Activated CD4-positive, alpha-beta T cell treated with anti-CD3 and anti-CD28 coated beads for 1 hour (primary cell): Measurements from ENCODE around the gene LMCD1.

ENCODE experiments used
- DNase-seq: peaks from one replicate; pipeline ENCODE4 v3.0.0-alpha.2; 2020

LMCD1 gene, protein sequence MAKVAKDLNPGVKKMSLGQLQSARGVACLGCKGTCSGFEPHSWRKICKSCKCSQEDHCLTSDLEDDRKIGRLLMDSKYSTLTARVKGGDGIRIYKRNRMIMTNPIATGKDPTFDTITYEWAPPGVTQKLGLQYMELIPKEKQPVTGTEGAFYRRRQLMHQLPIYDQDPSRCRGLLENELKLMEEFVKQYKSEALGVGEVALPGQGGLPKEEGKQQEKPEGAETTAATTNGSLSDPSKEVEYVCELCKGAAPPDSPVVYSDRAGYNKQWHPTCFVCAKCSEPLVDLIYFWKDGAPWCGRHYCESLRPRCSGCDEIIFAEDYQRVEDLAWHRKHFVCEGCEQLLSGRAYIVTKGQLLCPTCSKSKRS

DNA sequence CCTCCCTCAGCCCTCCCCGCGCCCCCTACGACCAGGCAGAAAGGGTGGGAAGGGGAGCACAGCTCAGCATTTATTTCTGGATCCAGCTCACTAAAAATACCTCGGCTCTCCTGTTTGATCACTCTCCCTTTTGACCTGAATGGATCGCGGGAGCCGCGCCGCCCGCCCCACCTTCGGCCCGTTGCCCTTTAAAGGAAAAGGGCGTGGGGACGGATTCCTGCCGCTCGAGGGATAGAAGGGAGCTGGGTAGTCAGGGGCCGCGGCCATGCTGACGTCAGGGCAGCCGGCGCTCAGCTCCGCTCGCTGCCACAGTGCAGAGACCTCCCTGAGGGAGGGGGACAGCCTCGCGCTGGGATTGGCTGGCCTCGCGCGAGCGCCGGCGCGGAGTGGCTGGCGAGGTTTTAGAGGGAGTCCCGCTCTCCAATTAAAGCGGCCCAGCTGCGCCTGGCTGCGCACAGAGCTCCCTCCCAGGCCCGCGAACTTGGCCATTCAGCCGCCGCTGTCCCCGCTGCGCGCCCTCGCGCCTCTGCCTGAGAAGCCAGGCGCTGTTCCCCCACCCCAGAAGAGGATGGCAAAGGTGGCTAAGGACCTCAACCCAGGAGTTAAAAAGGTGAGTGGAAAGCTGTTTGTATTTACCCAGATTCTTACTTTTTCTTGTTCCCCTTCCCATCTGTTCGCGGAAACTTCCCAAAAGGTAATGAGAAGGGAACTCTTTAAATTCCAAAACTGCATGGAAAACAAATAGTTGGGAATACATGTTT lies at the start of gene LMCD1:
TSS of gene LMCD1 (plus strand) at position 453 of the 761 bp plus-strand sequence. CDS start at position 569, 116 bp downstream.
- DNase-seq: peak; percentile 73

DNA sequence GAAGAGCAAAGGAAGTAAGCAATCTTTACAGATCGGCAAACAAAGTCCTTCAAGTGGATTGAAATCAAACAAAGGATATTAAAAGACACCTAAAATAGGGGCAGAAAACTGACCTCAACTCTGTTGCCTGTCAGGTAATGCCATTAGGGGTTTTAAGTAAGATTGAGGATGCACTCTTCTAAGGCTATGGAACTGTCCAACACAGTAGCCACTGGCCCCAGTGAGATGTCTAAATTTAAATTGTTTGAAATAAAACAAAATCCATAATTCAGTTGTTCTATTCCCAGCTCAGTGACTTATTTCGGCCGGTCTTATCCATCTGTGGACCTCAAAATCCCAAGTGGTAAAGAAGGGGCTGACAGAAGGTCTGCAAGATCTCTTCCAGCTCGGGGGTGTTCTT lies 49.5 kb upstream of the LMCD1 start:
- DNase-seq: no peak

DNA sequence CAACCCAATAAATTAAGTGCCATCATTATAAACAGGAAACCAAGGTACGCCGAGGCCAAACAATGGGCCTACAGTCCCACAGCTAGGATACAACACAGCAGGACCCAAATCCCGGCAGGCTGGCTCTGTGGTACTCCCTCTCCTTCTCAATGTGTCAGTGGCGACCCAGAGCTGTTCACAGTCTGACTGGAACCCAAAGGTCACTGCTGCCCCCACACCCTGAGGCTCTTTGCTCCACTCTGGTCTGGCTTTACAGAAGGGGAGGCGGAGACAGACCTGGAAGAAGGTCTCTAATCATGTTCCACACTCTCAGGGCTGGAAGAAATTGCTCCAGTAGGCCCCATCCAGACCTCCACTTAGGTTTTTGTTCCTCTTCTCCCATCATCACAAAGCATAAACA lies 48.5 kb upstream of the LMCD1 start:
- no peak for DNase-seq

DNA sequence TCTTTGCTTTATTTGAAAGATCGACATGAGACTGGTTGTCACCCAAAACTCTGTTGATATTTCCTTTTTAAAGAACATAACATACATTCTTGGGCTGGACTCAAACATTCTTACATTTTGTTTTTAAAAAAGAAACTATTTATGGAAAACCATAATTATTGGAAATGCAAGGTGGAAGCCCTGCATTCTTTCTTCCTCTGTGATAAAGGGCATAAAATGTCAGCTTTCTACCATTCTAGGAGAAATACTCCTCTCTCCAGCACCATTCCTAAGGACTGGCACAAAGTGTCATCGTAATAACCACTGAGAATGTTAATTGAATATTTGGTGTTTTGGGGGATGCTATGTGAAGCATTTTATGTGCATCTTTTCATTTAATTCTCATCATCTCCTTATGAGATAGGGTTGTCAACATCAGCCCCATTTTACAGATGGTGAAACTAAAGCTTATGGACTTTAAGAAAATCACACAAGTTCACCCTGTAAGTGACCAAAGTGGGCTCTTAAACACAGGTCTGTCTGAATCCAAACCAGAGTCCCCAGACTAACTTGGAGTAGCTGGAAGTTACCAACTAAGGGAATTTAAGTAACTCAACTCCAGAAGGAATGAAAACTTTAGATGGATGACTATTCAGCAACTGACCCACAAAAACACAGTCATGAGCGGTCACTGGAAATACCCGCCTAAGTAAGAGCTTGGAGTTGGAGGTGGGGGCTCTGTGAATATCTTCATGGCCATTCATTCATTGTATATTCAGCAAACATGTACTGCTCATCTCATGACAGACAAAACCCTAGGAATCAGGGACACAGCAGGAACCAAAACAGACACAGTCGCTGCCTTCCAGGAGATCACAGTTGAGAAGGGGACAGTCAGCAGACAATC lies 45.9 kb upstream of the LMCD1 start:
- DNase-seq: no peak

DNA sequence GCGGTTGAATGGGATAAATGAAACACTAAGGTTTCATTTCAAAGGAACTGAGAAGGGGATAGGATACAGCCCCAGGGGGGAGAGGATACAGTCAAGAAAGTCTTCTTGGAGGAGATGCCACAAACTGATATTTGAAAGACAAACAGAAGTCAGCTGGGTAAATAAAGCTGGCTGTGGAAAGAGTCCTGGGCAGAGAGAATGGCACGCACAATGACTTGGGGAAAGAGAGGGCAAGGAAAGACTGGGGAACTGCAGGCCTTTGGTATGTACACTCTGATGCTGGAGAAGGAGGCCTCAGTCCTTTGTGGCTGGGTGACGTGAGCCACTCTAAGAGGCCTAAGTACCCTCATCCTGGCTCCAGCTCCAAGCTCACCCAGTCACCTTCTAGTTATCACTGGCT lies 45.2 kb upstream of the LMCD1 start:
- DNase-seq: no peak

DNA sequence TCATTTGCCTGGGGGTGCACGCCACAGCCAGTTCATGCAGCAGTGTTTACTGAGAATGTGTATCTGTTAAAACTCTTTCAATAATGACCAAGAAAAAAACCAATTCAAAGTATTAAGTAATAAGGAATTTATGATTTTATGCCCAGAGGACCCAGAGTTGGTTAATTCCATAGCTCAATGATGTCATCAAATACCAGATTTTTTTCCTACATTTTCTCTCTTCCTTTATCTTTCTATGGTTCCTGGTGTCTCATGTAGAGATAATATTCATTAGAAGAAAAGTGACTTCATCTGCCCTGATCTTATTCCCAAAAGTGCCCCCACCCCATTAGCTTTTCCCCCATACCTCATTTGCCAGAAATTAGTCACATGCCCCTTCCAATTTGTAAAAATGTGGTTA lies 44.6 kb upstream of the LMCD1 start:
- no peak for DNase-seq

DNA sequence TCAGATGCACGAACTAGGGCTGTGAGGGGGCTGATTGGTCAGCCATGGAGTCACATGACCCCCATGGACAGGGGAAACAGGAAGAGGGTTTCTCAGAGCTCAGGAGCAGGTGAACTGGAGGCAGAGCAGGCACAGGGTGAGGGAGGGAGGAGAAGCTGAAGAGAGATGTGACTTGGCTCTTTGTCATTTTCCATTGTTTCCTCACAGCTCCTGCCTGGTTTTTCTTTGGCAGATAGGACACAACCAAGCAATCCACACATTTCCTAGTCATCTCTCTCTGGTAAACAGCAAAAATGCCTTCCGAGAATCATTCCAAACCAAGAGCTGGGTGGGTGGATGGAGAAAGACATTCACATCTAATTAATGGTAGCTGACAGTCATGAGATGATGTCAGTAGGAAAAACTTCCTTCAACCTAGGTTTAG lies 43.4 kb upstream of the LMCD1 start:
- no peak for DNase-seq

DNA sequence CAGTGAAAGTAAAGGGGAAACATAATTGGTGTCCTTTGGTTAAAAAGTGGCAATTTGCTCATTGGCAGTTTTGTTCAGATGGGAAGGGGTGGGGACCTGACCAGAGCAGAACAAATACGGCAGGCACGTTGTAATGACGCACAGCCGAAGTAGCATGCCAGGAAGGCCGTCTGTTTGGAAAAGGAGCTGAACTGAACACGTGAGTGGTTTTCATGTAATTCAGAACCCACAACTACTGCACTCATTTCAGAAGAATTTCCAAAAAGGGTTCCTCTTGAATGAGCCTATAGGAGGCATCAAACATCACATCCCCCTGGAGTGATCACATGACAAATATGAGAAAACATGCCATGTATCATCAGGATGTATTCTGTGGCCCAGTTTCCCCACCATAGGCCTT lies 42.9 kb upstream of the LMCD1 start:
- DNase-seq: no peak

DNA sequence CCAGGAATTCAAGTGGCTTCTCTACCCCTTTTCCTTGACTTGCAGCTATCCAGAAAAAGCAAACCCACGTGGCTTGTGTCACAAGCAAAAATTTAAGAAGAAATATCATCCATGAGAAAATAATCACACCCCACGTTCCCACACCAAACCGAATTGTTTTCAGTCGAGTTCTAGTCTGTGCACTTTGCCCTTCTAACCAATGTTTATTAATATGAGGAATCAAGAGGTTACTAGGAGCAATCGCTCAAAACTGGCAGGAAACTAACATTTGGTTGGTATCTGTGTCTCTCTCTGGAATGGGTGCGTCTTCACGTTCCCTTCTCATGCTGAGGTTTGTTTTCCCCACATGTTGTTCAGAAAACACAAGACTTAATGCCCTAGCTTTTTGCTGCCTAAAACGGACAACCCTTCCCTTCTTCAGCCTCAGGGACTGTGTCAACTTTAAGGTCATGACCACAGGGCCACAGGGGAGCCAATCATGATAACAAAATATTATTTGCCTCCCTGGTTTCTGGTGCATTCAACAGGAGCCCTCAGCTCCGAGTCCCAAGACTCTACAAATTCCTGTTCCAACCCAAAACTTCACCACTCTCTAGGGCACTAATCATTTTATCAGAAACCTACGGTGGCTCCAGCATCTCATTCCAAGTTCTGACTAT lies 41.4 kb upstream of the LMCD1 start:
- no peak for DNase-seq

DNA sequence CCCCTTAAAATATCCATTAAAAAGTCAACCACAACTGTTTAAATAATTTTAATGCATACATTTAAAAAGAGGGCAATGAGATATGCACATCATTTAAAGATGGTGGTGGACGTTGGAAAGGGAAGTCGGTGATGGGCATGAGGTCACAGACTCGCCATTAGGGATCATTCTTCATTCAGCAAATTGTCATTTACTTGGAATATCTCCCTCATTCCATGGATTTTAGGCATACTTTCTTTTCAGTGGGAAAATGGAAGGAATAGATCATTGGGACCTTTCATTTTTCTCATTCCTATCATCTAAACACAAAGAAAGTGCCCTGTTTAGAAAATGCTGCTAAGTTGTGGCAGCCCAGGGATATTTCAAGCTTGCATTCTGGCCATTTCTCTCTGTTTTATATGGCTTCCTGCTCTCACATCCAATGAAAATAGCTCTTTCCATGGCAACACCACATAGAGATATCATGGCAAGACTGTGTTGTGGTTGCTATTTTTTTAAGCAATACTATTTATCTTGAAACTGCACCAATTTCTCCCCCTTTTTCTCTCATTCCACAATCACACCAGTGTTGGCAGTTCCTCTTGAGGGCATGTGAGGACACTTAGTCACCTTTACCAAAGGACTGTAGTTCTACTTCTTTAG lies 40.7 kb upstream of the LMCD1 start:
- DNase-seq: no peak

DNA sequence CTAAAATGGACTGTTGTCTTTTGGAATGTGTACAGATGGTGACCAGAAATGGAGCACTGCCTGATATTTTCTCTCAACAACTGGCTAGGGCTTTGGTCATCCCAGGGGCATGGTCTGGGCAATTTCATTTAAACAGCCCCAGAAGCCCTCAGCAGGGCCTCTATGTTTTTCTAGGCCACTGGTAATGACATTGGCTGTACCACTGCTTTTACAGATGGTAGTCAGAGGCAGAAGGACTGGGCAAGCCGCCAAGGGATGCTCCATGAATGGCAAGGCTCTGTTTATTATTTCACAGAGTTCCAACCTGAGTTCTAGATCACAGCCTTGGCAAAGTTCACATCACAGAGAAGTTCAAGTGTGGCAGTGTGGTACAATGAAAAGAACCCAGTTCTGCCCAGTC lies 37.0 kb upstream of the LMCD1 start:
- no peak for DNase-seq

DNA sequence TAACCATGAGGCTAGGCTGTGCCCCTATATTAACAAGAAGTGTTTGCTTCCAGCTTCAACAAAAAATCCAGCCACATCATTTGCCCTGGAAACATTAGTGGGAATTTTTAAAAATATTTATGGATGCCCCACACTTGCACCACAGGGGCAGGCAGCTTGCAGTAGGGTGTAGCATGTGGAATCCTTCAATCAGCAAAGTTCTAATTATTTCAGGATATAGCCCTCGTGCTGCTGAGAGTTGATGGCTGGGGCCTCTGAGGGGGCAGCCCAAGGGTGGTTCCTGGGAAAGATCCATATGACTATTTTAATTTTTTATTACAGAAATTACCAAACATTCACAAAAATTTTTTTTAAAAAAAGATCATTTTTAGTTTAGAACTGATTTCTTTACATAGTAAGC lies 35.1 kb upstream of the LMCD1 start:
- DNase-seq: no peak

DNA sequence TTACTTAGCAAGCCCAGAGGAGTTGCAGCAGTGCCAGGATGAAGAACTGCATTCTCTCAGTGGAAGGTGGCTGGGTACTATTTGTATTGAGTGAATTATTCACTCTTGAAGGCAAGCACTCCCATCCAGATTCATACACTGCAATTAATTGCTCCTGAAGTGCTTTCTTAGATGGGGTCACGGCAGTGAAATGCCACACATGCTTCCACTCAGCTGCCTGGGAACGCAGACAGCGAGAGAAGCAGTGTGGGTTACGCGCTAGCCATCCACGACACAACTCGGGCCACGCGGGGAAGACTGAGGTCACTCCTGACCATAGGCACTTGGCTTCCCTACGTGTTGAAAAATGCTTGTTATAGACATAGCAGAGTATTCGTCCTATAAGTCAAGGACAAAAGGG lies 30.8 kb upstream of the LMCD1 start:
- DNase-seq: no peak

DNA sequence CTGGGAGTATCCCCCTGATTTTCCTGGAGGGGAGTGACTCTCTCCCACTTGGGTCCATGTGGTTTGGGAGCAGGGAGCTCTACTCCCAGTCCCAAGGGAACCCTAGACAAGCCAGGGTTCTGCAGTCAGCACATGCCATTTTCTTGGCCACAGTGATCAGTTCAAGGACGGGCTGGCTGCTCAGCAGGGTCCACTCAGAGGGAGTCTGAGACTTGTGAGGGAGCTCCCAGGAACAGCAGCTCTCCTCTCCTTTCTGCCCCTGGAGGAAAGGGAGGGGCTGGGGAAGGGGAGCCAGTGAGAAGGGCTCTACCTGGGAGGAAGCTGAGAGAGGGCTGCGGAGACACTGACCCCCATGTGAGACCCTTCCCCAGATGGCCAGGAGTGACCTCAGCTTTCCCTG lies 29.1 kb upstream of the LMCD1 start:
- no peak for DNase-seq

DNA sequence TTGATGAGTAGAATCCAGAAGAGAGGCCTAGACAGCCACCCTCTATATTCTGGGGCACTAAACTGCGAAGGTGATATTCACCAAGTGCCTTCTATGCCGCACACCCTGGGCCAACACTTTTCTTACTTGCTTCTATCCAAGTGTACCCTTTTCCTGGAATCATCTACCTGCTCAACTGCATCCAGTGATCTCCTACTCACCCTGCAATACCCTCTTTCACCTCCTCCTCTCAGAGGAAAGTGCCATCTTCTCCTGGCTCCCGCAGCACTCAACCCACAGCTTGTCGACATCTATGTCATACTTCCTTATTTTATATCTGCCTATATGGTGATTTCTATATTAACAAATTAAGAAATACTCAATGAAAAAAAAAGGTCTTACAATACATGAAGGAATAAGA lies 28.6 kb upstream of the LMCD1 start:
- DNase-seq: no peak

DNA sequence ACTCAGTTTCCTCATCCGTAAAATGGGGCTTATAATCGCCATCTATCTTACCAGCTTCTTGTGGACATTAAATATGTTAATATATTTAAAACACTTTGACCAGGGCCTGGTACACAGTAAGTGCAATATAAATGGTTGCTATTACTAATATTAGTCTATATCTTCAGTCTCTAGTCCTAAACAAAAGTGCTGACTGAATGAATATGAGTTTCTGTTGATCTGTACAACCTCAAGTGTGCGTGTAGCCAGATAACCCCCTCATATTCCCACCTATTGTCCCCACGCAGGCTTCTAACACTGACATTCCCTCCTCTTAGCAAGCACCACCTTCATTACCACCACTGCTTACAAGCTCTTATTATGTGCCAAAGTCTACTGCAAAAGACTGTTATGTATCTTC lies 27.6 kb upstream of the LMCD1 start:
- no peak for DNase-seq

DNA sequence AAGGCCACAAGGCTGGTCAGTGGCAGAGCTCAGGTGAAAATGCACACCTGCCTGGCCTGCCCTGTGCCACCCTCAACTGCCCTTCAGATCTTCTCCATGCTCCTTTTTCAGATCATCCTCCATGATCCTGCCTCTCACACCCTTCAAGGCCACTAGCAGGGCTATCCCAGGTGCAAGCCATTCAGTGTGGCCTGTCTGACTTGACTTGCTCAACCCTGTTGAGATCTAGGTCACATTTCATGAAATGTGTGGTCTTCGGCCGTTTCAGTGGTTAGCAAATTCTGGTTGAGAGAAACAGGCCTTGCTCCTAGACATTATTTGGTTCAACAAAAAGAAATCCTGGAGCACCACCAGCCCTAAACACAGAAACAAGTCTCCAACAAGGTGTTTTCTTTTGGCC lies 26.6 kb upstream of the LMCD1 start:
- DNase-seq: no peak

DNA sequence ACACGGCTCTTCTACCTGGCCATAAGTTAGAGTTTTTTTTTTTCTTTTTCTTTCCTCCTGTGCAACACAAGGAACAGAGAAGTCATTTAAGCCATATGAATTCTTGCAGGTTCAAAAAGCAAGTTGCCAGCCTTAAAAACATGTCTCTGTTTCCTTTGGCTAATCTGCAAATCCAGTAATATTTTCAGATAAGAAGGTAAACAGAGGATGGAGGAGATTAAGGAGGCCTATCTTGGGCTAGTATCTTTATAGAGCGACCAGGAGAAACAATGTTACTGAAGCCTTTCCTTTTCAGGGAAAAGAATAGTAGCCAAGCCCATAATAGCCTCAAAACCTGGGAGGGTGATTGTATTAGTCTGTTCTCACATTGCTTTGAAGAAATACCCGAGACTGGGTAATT lies 20.9 kb upstream of the LMCD1 start:
- no peak for DNase-seq

DNA sequence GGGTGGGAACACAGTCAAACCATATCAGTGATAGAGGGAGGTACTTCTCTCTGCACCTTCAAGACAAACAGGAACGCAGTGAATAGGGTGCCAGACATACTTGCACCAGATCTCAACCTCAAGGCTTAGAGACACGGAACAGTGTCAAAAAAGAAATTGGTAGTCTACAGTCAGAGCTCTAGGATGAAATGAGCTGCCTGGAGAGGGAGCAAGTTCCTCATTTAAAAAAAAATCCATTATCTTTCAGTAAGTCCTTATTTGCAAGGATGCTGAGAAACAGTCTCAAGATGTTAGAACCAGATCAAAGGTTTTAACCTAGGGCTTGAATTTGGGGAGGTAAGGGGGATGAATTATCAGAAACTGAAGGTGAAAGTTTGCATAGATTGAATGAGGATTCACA lies 20.2 kb upstream of the LMCD1 start:
- no peak for DNase-seq

DNA sequence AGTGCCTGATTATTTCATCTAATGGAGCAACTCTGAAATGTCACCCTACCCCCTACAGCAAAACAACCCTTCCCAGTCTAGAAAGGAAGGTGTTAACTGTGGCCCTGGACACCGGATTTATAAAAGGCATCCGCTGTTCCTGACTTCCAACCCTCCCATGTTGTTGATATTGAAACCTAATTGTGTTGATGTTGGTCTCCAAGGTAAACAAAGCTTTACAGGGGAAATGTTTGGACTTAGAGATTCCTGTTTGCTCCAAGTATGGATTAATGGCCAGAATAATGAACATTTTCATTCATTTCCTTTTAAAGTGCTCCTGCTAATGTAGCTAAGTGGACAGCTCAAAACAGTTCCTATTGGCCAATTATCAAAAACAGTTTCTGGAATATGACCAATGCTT lies 19.4 kb upstream of the LMCD1 start:
- no peak for DNase-seq

DNA sequence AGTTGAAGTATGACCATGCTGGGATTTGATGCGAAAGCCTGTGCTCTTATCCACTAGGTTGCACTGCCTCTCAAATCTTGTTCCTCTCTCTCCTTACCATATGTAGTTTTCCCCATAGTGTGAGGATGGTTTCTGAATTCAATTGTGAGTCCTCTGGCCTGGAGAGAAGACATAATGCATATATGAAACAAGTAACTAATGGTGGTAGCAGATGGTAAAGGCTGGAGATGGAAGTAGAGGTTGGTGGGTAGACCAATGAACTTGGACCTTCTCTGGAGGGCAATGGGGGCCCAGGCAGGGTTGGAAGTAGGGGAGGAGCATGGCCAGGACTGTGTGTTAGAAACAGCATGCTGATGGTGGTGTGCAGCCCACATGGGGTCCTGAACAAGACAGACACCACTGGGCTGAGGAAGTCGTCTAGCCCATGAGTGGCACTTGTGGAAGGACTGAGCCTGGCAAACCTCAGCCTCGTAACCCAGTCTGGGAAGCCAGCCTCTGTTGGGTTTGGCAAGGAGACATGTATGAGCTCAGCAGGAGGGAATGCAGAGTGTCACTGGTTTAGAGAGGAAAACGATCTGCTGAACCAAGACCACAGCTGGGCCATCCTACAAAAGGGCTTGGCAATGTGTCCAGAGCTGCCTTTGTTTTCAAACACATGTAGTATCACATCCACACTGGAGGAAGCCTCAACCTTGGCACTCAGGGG lies 18.5 kb upstream of the LMCD1 start:
- no peak for DNase-seq
